CD4-positive, alpha-beta T cell treated with Interleukin-6 at 100 ng/mL for 8 hours (primary cell): ENCODE results near the gene SLC25A31.

Experiments used
- DNase-seq: peaks from one replicate; pipeline ENCODE4 v3.0.0-alpha.2; 2020; ENCODE audit warnings: mixed read lengths, low spot score

The SLC25A31 gene

GRCh38 chr4:127777487-127777886 is 47.3 kb downstream of the SLC25A31 start:
- no peak for DNase-seq

DNA sequence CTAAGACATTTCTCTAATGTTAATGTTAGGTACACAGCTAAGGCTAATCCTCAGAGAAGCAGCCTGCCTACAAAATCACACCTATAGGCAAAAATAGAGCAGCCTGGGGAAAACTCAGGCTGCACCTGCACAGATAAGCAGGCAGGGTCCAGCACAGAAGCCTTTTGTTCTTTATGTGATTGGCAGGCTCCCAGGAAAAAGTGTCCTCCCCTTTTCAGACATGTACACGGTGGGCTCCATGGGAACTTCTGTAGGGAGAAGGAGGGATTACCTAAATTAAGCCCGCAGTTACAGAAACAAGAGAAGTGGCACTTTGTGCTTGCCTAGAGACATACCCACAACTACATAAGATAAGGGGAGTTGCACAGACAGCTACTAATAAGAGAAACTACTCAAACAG is 47.9 kb downstream of the SLC25A31 start:
- DNase-seq: no peak

DNA sequence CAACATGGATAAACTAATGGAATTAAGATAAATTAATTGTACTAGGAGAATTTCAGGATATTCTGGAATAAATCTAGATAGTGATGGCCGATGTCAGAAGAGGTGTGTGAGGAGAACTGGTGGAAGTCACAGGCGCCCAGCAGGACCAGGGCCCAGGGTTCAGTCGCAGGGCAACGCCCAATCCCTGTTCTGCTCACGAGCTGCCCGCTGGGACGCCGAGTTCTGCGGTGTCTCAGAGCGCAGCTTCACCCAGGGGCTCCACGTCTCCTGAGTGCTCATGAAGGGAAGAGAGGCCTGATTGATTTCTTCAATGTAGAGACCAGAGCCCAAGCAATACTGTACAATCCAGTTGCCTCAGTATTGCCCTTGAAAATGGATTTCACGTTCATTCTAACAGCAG is 50.4 kb downstream of the SLC25A31 start:
- DNase-seq: no peak

DNA sequence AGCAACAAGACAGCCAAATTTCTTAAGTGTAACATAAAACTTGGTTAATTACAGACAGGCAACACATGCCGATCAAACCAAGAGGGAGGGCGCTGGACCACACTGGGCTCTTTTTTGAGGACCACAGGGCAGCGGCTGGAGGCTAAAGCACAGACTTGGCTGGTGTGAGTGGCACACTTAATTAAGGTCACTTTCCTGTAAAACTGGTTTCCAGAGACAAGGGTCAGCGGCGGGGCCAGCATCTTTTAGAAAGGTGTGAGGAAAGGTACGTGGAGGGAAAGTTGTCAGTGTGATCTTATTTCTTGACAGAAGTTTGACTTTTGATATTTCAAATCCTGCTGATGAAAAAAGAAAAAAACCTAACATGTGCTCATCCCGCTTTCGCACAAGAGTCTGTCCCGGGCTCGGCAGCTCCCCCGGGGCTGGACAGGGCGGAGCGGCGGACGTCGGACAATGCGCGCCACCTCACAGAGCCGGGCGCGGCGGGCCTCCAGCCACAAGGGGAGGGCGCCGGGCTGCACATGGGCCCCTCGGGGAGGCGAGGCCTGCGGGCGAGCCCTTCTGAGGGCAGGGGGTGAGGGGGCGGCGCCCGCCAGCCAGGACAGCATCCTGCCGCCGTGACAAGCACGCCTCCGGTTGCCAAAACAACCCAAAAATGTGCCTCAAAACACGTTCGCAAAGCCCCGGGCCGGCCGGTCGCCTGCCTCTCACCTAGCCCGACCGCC is 51.3 kb downstream of the SLC25A31 start:
- no peak for DNase-seq

GRCh38 chr4:127782025-127782274 is 51.8 kb downstream of the SLC25A31 start:
- DNase-seq: peak; percentile 13

DNA sequence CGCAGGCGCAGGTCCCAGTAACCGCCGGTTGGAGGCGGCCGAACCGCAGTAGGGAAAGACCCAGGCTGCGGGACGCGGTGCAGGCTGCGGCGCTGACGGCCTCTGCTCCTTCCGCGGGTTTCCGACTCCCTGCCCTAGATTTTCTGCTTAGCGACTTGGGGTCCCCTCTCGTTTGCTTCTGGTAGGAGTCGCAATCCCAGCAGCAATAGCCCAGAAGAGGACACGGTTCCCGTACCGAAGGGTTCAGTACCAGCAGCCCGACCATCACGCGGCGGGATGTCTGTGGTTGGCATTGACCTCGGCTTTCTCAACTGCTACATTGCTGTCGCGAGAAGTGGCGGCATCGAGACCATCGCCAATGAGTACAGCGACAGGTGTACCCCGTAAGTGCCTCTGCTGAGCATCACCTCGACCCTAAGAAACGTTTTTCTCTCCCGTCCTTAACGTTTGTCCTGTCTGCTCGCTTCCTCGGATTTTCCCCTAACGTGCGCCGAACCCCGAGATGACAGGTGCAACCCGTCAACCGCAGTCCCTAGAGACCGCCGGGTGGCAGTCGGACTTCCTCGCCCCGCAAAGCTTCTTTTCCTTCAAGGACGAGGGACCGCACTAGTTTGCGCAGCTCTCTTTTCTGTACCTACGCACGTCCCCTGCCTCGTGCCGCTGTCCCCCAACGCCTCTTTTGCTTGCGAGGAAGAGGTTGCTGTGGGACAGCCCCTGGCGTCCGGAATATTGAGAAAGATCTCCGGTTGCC is 52.2 kb downstream of the SLC25A31 start, which contains the start of gene HSPA4L:
HSPA4L (plus strand) TSS at position 48 of the 751 bp plus-strand sequence; CDS start at position 277, 229 bp downstream.
- no peak for DNase-seq

DNA sequence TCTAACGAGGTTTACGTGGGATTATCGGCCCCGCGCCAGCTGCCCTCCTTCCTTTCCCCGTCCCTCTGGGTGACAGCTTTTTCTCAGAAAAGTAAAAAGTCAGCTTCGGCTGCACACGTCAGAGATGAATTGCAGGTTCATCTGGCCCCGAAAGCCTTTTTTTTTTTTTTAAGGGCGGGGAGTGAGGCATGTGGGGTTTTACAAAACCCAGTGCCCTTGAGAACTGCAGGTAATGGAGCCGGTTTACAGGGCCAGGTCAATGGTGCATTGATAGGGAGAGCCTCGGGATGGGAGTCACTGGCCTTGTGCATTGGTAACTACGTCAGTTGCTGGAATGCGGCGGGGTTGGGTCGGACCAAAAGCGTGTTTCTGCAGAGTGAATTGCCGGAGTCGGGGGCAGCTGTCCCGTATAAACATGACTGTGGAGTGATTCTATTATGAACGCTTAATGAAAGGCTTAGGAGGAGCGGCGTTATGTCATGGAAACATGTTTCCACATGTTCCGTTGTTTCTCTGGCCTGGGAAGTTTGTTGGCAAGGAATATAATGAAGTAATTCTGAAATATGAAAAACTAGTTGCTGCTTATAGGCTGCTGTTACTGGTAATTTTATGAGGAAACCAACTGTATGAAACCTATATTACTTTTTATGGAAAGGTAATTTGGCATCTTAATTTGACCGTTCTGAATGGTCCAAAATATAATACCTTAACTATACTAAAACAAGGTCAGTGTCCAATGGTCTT is 53.0 kb downstream of the SLC25A31 start:
- DNase-seq: no peak

DNA sequence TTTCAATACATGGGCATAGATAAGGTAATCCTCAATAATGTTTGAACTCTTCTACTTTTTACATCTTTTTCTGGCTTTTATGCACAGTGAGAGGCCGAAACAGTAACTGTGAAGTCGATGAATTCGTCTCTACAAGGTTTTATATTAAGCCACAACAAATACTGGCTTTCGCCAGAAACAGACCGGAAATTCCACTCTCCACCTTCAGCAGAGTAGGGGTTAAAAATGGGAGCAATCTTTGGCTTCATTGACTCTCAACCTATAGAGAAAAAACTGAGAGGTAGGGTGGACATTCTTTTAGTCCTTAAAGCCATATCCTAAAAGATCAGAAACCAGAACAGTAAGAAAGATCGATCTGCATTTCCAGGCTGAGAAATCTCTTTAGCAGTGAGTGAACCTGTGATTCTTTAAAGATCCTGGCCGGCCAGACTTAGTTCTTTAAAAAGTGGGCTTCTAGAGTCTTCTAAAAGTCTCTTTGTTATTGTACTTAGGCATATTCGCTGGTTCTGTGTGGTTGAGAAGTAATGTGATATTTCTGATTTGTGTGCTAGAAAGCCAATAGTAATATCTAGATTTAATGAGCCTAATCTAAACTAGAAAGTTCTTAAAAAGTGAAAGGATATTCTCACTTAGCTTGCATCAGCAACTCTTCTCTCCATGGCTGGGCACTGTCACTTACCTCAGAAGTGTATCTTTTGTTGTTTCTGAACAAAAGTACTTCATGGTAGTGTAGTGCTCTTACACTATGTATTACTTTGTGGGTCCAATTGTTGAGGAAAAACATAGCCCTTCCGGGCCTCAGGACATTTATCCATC is 54.0 kb downstream of the SLC25A31 start:
- no peak for DNase-seq

- no peak for DNase-seq
These were observed 58.3 kb downstream of the SLC25A31 start for GRCh38 chr4:127788517-127788916.

GRCh38 chr4:127791391-127791790 is 61.2 kb downstream of the SLC25A31 start:
- DNase-seq: no peak

DNA sequence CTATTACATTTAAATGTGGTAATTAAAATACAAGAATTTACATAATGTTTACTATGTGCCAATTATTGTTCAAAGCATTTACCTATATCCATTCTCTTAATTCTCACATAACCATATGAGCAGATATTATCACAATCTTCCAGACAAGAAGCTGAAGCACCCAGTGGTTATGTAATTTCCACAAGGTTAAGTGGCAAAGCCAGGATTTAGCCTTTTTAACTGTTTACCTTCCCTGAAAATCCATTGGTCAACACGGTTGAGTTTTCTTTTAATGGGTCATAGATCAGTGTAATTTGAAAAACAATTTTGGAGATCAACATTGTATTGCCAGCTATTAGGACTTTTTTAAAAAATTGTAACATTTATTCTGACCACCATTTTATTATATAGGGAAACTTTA is 63.3 kb downstream of the SLC25A31 start:
- no peak for DNase-seq

- no peak for DNase-seq
These were observed 69.5 kb downstream of the SLC25A31 start for GRCh38 chr4:127799711-127800110.

GRCh38 chr4:127809173-127809800 is 79.1 kb downstream of the SLC25A31 start:
- DNase-seq: no peak

DNA sequence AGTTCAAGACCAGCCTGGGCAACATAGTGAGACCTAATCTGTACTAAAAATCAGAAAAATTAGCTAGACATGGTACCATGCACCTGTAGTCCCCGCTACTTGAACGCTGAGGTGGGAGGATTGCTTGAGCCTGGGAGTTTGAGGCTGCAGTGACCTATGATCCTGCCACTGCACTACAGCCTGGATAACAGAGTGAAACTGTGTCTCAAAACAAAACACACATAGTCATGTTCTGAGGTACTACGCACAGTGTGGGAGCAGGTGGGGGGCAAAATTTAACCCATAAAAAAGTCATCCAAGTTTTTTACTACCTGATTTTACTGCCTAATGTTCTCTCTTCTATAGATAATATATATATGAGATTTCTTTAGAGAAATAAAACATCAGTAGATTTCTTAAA is 80.4 kb downstream of the SLC25A31 start:
- no peak for DNase-seq

GRCh38 chr4:127822430-127822829 is 92.2 kb downstream of the SLC25A31 start:
- DNase-seq: no peak
